ENCODE measurements around the gene DCLK1.

DCLK1 gene

DNA sequence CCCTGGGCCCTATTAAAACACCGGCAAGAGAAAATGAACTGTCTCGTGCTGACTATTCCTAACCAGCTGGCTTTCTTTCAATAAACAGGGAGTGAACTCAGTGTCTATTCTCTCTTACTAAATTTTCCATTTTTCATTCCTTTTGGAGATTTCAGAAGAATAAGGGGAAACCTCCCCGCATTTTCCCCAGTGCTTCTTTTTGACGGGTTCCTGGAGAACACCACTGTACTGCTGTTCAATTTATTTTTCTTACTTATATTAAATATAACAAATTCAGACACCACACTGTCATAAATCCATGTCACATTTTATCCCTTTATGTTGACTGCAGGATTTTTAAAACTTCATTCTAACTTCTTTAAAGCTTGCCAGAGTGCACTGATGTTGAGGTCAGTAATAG lies 75.8 kb downstream of the DCLK1 start:
- DNase-seq (ENCODE audit: low read depth) = no peak
- TF ChIP-seq, protein P1, sequence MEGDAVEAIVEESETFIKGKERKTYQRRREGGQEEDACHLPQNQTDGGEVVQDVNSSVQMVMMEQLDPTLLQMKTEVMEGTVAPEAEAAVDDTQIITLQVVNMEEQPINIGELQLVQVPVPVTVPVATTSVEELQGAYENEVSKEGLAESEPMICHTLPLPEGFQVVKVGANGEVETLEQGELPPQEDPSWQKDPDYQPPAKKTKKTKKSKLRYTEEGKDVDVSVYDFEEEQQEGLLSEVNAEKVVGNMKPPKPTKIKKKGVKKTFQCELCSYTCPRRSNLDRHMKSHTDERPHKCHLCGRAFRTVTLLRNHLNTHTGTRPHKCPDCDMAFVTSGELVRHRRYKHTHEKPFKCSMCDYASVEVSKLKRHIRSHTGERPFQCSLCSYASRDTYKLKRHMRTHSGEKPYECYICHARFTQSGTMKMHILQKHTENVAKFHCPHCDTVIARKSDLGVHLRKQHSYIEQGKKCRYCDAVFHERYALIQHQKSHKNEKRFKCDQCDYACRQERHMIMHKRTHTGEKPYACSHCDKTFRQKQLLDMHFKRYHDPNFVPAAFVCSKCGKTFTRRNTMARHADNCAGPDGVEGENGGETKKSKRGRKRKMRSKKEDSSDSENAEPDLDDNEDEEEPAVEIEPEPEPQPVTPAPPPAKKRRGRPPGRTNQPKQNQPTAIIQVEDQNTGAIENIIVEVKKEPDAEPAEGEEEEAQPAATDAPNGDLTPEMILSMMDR (IDR thresholded peaks at IDR 0.05; ENCODE audit: low read depth, low read length, missing control alignments) = no peak
- in situ Hi-C loops (cut with HindIII; ENCODE audit: low sequenced_read_pairs) = no loop called here

DNA sequence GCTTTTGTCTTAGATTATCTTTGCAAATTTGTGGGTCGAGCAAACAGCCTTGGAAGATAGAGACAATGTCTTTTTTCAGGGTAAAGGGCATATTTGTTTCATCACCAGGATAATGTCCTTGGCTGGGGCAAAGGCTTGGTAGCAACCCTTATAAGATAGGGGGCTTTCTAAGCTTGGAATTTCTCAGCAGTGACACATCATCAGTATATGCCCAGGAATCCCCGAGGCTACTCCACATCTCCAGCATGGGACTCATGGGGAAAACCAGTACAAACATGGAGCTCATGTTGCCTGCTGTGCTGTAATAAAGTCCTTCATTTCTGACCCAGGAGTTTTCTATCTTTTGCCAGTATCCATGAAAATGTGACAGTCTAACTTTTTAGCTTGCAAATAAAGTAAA lies 77.1 kb downstream of the DCLK1 start:
- in situ Hi-C loops (cut with HindIII; ENCODE audit: low sequenced_read_pairs) = no loop called here
- no peak for DNase-seq (ENCODE audit: low read depth)
- TF ChIP-seq, protein P1 (IDR thresholded peaks at IDR 0.05; ENCODE audit: low read depth, low read length, missing control alignments) = no peak
- H3K4me3 ChIP-seq (ENCODE audit: low read depth, low read length) = no peak overlapping the region

More for the DNA sequence above, 75.8 kb downstream of the DCLK1 start:
- H3K4me3 ChIP-seq (ENCODE audit: low read depth, low read length) = no peak overlapping the region

DNA sequence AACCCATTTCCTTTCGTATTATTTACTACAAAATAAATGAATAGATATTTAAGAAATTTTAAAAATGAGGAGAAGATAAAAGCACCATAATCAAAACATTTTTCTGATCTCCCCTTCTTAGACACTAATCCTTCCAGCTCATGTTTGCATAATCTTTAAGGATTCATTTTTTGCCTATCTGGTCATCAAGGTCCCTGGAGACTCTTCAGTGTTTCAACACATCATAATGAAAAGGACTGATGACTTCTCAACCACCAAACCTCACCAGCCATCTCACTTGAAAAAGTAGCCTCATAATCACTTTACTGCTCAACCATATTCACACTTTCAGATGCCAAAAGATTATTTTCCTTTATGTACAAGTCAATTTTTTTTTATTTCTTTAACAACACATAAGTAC lies 80.1 kb downstream of the DCLK1 start:
- TF ChIP-seq, protein P1 (IDR thresholded peaks at IDR 0.05; ENCODE audit: low read depth, low read length, missing control alignments) = no peak
- H3K4me3 ChIP-seq (ENCODE audit: low read depth, low read length) = no peak overlapping the region
- in situ Hi-C loops (cut with HindIII; ENCODE audit: low sequenced_read_pairs) = no loop called here
- DNase-seq (ENCODE audit: low read depth) = no peak

DNA sequence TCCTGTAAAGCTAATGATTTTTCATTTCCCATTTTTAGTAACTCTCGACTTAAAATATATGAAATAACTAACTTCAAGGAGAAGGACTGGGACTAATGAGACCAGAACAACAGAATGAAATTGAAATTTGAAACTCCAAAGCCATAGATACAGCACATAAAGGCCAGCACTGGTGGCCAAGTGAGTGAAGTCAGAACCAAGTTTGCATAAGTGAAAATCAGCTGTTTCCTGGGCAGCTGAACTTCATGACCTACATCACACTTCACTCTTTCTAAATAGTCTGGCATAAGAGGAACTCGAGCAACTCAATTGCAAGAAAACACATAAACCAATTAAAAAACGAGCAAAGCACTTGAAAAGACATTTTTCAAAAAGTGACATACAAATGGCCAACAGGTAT lies 84.5 kb downstream of the DCLK1 start:
- in situ Hi-C loops (cut with HindIII; ENCODE audit: low sequenced_read_pairs) = no loop called here
- TF ChIP-seq, protein P1 (IDR thresholded peaks at IDR 0.05; ENCODE audit: low read depth, low read length, missing control alignments) = no peak
- H3K4me3 ChIP-seq (ENCODE audit: low read depth, low read length) = no peak overlapping the region
- no peak for DNase-seq (ENCODE audit: low read depth)

DNA sequence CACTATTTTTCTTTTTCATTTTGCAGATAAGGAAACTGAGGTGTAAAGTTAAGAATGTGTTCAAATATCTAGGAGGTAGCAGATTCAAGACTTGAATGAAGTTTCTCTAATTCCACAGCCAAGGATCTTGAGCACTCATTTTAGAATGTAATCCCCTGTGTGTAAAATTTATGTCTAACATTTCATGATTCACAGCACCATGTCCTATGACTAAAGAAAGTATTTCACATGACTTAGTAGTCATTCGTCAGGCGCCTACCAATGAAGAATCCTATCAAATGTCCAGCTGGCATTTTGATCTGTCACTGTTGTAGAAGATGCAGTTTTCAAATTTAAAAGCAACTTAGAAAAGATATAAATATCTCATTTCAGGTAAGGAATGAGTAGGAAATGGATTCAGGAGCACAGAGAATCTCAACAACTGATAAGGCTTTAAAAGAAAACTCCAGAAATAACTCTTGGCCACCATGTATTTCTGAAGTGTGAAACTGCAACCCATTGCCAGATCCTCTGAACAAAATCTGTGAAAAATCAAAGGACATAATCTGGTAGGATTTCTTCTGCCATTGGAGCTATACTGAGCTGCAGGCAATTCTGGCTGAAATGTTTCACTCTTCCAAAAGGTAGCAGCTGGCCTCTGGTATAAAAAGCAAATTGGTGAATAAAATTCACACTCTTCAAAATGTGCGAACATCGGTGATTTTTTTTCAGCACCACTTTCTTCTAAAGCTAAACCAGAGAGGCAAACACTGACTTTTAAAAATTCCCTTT lies 92.2 kb downstream of the DCLK1 start:
- in situ Hi-C loops (cut with HindIII; ENCODE audit: low sequenced_read_pairs) = no loop called here
- no peak for DNase-seq (ENCODE audit: low read depth)
- TF ChIP-seq, protein P1 (IDR thresholded peaks at IDR 0.05; ENCODE audit: low read depth, low read length, missing control alignments) = no peak

DNA sequence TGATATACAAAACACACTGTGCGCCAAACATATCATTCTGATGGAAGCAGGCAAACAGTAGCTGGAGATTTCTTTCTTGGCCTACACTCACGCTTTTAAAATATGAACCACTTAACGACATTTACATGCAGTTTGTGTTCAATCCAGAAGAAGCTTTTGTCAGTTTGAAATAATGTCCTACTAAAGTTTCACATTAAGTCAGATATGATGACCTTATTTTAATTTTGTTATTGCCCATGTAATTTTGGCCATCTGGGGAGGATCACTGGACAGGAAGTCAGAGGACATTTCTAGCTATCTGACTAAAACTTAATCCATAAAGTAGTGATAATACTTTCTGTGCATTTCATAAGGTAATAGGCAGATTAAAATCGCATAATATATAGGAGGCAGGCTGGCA lies 98.1 kb downstream of the DCLK1 start:
- DNase-seq (ENCODE audit: low read depth) = no peak
- no peak overlapping the region for H3K4me3 ChIP-seq (ENCODE audit: low read depth, low read length)
- in situ Hi-C loops (cut with HindIII; ENCODE audit: low sequenced_read_pairs) = no loop called here
- TF ChIP-seq, protein P1 (IDR thresholded peaks at IDR 0.05; ENCODE audit: low read depth, low read length, missing control alignments) = no peak

More for the DNA sequence above, 92.2 kb downstream of the DCLK1 start:
- H3K4me3 ChIP-seq (ENCODE audit: low read depth, low read length) = no peak overlapping the region
